NCI-H82 treated with DMSO at 0.1 percent for 48 hours (cell line): ENCODE results near the gene TRAF2.

ENCODE experiments used
- DNase-seq: peaks from one replicate; lab custom pipeline; 2025; ENCODE audit not compliant: unreplicated experiment; lab: John Stamatoyannopoulos, UW

Gene TRAF2

GRCh38 chr9:136958473-136958872 lies 72.2 kb downstream of the TRAF2 start:
- DNase-seq: no peak

GRCh38 chr9:136958898-136959850 lies 72.9 kb downstream of the TRAF2 start:
- no peak for DNase-seq

GRCh38 chr9:136960212-136960937 lies 74.1 kb downstream of the TRAF2 start:
- no peak for DNase-seq

GRCh38 chr9:136960938-136961275 lies 74.6 kb downstream of the TRAF2 start:
- DNase-seq: no peak

- no peak for DNase-seq
Measured at GRCh38 chr9:136961279-136962065, 75.2 kb downstream of the TRAF2 start.

- DNase-seq: no peak
Measured at GRCh38 chr9:136962163-136962562, 75.8 kb downstream of the TRAF2 start.

- no peak for DNase-seq
Measured at GRCh38 chr9:136962701-136963248, 76.5 kb downstream of the TRAF2 start.

GRCh38 chr9:136963341-136963740 lies 77.0 kb downstream of the TRAF2 start:
- DNase-seq: no peak

GRCh38 chr9:136963751-136964150 lies 77.4 kb downstream of the TRAF2 start:
- no peak for DNase-seq

GRCh38 chr9:136964171-136964689 lies 77.9 kb downstream of the TRAF2 start:
- DNase-seq: no peak

- no peak for DNase-seq
Measured at GRCh38 chr9:136964833-136965422, 78.6 kb downstream of the TRAF2 start.

- DNase-seq: no peak
Measured at GRCh38 chr9:136965771-136966484, 79.6 kb downstream of the TRAF2 start.

GRCh38 chr9:136968333-136969127 lies 82.2 kb downstream of the TRAF2 start:
- no peak for DNase-seq

- DNase-seq: no peak
Measured at GRCh38 chr9:136969150-136969549, 82.8 kb downstream of the TRAF2 start.

GRCh38 chr9:136969774-136970173 lies 83.5 kb downstream of the TRAF2 start:
- DNase-seq: no peak

GRCh38 chr9:136970361-136970760 lies 84.0 kb downstream of the TRAF2 start:
- no peak for DNase-seq

GRCh38 chr9:136971746-136972145 lies 85.4 kb downstream of the TRAF2 start:
- DNase-seq: no peak

GRCh38 chr9:136972335-136972734 lies 86.0 kb downstream of the TRAF2 start:
- no peak for DNase-seq

GRCh38 chr9:136972743-136973142 lies 86.4 kb downstream of the TRAF2 start:
- no peak for DNase-seq
